T-helper 17 cell (primary cell): ENCODE results near the gene PLEKHH2. TPM values are rescaled to one million over a fixed set of nuclear protein-coding genes. Genes with fewer than 3 reads are reported as not detected.
"Not testable (repeated sequence)": the region's sequence is repeated elsewhere in the genome, so short reads cannot be mapped to it uniquely, and the experiment has no call there.

Experiments
- ATAC-seq: fragments of 150-1000 bp; cut with Tn5 transposase; 2 replicates; pipeline ENCODE4 v1.10.0; 2021; ENCODE audit warnings: mild to moderate bottlenecking, moderate library complexity
- DNase-seq, 3 donors: peaks; one replicate each; pipeline versions ENCODE4 v3.0.0 to v3.0.0-alpha.2; 2020 to 2021
- H3K9me3 ChIP-seq: one replicate; pipeline ENCODE4 v1.7.0; 2013; ENCODE audit warnings: low read length, mild to moderate bottlenecking; ENCODE audit not compliant: control insufficient read depth, poor library complexity, severe bottlenecking
- H3K27ac Mint-ChIP-seq: one replicate; pipeline ENCODE4 v1.8.0; 2022; ENCODE audit warnings: mild to moderate bottlenecking, moderate library complexity, mixed read lengths
- H3K27me3 Mint-ChIP-seq: one replicate; pipeline ENCODE4 v1.8.0; 2022; ENCODE audit warnings: mixed read lengths
- H3K36me3 Mint-ChIP-seq: one replicate; pipeline ENCODE4 v1.8.0; 2022; ENCODE audit warnings: low read depth, mixed read lengths
- H3K4me1 Mint-ChIP-seq: one replicate; pipeline ENCODE4 v1.8.0; 2022; ENCODE audit warnings: mild to moderate bottlenecking, mixed read lengths
- H3K4me3 Mint-ChIP-seq: one replicate; pipeline ENCODE4 v1.8.0; 2022; ENCODE audit warnings: mild to moderate bottlenecking, moderate library complexity, mixed read lengths
- total RNA-seq, 4 donors: library from RNA in 2 of 4; stranded (reverse) in 2 of 4; gene quantifications; one replicate each; pipeline ENCODE4 v1.2.3 and lab custom pipeline; 2022 to 2026

PLEKHH2 gene
- total RNA-seq, 2 donors from 2014 or later, result 0.75 TPM; not detected in 1

DNA sequence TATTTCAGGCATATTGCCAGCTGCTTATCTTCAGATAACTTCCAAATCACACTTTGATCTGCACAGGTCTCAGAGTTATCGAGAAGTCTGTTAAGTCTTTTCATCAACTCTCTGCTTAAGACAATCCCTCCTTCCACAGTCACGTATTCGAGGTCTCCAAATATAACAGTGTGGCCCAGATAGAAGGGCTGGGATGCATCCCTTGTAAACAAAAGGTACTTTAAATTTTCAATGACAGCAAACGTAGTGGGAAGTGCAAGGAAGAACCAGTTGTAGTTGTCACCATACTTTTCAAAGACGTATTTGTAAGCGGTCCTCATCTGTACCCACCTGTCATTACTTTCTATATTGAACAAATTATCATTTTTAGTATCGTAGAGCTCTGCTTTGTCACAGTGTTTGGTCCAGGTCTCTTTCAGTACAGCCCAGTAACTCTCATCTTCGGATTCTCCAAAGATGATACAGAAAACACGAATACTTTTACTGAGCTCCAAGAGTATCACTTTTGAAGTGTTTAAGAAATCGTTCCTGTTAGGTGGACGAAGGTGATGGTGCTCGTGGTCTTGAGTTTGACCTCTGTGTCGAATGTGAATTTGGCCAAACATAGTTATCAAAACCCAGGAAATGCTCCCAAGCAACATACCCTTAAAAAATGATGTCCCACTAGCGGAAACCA lies 38.7 kb downstream of the PLEKHH2 start:
- peaks cover 3% of the 10 kb centered on the region for H3K36me3 Mint-ChIP-seq
- H3K9me3 ChIP-seq, result peaks cover 7% of the 10 kb centered on the region
- peak overlapping the region; percentile 66 for H3K4me3 Mint-ChIP-seq
- H3K27ac Mint-ChIP-seq, result no peak overlapping the region
- no peak for DNase-seq
- peaks cover 24% of the 10 kb centered on the region for H3K27me3 Mint-ChIP-seq
- peaks cover 3% of the 10 kb centered on the region for H3K4me1 Mint-ChIP-seq
- ATAC-seq, result no peak

DNA sequence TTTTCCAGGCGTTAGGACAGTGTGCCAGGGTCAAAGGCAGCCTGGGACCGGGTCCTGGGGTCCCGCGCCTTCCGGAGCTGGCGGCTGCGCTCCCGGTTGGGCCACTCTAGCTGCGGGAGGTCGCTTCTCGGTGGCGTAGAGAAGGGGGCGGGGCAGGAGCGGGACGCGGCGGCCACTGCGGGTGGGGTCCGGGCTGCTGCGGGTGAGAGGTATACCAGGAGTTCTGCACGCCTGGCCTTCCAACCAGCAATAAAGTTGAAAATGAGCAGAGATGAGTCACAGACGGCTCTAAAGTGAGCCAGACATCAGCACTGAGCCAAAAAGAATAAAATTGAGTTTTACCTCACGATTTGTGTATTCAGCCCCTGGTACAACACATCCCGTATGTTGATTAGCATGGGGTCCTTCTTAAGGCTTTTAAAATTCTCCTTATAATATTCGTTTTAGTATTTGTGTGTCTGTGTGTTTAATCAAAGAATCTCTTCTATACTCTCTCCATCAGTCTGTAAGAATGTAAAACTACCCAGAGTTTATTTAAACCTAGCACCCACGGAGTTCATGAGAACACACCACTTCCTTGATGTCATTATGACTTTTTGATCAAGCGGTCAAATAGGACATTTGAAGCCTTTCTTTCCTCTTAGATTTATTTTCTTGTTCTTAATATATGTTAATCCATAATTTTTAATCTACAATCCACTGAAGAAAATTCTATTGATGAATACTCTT lies 39.4 kb downstream of the PLEKHH2 start, which contains the start of gene C1GALT1C1L:
Gene C1GALT1C1L, minus strand, starts transcription at position 108 of the 729 bp plus-strand sequence. Its CDS starts 107 bp downstream, at position 1.
- ATAC-seq (peak; percentile 42), DNase-seq (no peak)
- peaks cover 7% of the 10 kb centered on the region for H3K9me3 ChIP-seq
- Mint-ChIP-seq H3K27ac (no peak within 1 kb of the TSS), H3K36me3 (peaks cover 3% of the 10 kb centered on the region), H3K4me1 (peaks cover 3% of the 10 kb centered on the region), H3K4me3 (peak within 1 kb of the TSS; percentile 66), H3K27me3 (peaks cover 27% of the 10 kb centered on the region)

DNA sequence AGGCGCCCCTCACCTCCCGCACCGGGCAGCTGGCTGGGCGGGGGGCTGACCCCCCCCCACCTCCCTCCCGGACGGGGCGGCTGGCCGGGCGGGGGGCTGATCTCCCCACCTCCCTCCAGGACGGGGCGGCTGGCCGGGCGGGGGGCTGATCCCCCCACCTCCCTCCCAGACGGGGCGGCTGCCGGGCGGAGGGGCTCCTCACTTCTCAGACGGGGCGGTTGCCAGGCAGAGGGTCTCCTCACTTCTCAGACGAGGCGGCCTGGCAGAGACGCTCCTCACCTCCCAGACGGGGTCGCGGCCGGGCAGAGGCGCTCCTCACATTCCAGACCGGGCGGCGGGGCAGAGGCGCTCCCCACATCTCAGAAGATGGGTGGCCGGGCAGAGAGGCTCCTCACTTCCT lies 40.7 kb downstream of the PLEKHH2 start:
- not testable (repeated sequence) for ATAC-seq, DNase-seq, H3K4me3 Mint-ChIP-seq, H3K4me1 Mint-ChIP-seq, H3K9me3 ChIP-seq, H3K27ac Mint-ChIP-seq, H3K36me3 Mint-ChIP-seq
- peaks cover 33% of the 10 kb centered on the region for H3K27me3 Mint-ChIP-seq

DNA sequence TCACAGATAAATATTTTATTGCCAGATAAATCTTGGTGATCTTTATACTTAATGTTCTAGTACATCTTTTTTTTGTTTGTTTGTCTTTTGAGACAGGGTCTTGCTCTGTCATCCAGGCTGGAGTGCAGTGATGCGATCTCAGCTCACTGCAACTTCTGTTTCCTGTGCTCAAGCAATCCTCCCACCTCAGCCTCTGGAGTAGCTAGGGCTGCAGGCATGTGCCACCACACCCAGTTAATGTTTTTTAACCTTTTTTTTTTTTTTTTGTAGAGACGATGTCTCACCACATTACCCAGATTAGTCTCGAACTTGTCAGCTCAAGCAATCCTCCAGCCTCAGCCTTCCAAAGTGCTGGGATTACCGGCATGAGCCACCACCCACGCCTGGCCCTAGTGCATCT lies 48.3 kb downstream of the PLEKHH2 start:
- H3K4me3 Mint-ChIP-seq, result no peak overlapping the region
- DNase-seq, result no peak
- H3K27ac Mint-ChIP-seq, result no peak overlapping the region
- H3K9me3 ChIP-seq, result no peaks in the 10 kb centered on the region
- peaks cover 34% of the 10 kb centered on the region for H3K27me3 Mint-ChIP-seq
- no peaks in the 10 kb centered on the region for H3K4me1 Mint-ChIP-seq
- H3K36me3 Mint-ChIP-seq, result no peaks in the 10 kb centered on the region
- no peak for ATAC-seq

DNA sequence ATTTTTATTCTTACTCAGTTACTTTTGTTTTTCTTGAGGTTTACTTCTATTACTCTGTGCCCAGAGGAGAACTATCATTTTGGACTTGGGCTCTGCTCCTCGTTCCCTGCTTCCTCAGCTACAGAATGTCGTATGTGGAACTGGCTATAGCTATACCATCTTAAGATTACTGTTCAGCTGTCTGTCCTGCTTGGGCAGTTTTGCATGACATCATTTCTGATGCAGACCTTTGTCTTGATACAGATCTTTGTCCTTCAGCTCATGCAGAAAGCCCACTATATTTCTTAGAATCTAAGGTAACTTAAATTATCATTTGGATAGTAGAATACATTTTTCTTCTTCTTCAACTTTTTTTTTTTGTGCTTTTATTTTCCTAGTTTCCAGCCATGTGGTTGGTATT lies 52.9 kb downstream of the PLEKHH2 start:
- Mint-ChIP-seq H3K36me3 (no peaks in the 10 kb centered on the region), H3K27ac (no peak overlapping the region), H3K4me3 (no peak overlapping the region), H3K27me3 (peaks cover 34% of the 10 kb centered on the region), H3K4me1 (peaks cover 3% of the 10 kb centered on the region)
- DNase-seq, result no peak
- H3K9me3 ChIP-seq, result no peaks in the 10 kb centered on the region
- ATAC-seq, result no peak

DNA sequence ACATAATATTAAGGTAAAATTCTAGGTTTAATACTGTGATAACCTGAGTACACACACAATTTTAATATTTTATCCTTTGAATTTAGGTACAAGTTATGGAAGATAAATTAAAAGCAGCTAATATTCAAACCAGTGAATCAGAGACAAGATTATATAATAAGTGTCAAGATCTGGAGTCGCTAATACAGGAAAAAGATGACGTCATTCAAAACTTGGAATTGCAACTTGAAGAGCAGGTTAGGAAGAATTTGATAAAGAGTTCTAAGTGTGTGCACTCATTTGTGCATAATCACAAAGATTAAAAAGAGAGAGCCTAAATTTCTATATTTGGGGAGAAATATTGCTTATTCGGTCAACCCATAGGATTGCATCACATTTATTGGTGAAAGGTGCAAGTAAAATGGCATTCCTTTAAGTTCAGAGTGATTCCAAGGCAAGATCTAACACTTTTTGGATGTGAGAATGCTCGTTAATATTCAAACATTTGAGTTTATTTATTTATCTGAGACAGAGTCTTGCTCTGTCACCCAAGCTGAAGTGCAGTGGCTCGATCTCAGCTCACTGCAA lies 55.5 kb downstream of the PLEKHH2 start:
- no peaks in the 10 kb centered on the region for H3K36me3 Mint-ChIP-seq
- H3K4me3 Mint-ChIP-seq, result no peak overlapping the region
- H3K27me3 Mint-ChIP-seq, result peaks cover 34% of the 10 kb centered on the region
- H3K9me3 ChIP-seq, result no peaks in the 10 kb centered on the region
- DNase-seq (no peak), ATAC-seq (no peak)
- no peak overlapping the region for H3K27ac Mint-ChIP-seq
- peaks cover 3% of the 10 kb centered on the region for H3K4me1 Mint-ChIP-seq

DNA sequence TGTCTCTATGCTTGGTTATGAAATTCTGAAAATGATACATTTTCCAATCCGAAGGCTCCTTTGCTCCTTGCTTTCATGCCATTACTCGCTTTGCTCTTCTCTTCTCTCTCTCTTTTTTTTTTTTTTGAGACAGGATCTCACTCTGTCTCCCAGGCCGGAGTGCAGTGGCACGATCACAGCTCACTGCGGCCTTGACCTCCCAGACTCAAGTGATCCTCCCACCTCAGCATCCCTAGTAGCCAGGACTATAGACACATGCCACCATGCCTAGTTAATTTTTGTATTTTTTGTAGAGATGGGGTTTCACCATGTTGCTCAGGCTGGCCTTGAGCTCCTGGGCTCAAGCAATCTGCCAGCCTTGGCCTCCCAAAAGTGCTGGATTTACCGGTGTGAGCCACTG lies 61.1 kb downstream of the PLEKHH2 start:
- H3K9me3 ChIP-seq, H3K36me3 Mint-ChIP-seq, ATAC-seq, H3K4me3 Mint-ChIP-seq, H3K4me1 Mint-ChIP-seq, DNase-seq: not testable (repeated sequence)
- Mint-ChIP-seq H3K27ac (peak overlapping the region; percentile 59), H3K27me3 (peaks cover 30% of the 10 kb centered on the region)

DNA sequence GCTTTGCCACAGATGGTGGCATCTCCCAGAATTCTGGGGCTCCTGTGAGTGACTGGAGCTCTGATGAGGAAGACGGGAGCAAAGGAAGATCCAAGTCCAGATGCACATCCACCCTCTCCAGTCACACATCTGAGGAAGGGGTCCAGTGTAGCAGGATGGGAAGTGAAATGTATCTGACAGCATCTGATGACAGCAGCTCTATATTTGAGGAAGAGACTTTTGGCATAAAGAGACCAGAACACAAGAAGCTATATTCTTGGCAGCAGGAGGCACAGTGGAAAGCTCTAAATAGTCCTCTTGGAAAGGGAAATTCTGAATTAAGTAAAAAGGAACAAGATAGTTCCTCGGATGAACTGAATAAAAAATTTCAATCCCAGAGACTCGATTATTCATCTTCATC lies 62.7 kb downstream of the PLEKHH2 start:
- Mint-ChIP-seq H3K4me3 (no peak overlapping the region), H3K27me3 (peaks cover 34% of the 10 kb centered on the region), H3K27ac (no peak overlapping the region), H3K4me1 (peaks cover 2% of the 10 kb centered on the region), H3K36me3 (peaks cover 2% of the 10 kb centered on the region)
- ATAC-seq, result no peak
- no peak for DNase-seq
- H3K9me3 ChIP-seq, result no peaks in the 10 kb centered on the region

DNA sequence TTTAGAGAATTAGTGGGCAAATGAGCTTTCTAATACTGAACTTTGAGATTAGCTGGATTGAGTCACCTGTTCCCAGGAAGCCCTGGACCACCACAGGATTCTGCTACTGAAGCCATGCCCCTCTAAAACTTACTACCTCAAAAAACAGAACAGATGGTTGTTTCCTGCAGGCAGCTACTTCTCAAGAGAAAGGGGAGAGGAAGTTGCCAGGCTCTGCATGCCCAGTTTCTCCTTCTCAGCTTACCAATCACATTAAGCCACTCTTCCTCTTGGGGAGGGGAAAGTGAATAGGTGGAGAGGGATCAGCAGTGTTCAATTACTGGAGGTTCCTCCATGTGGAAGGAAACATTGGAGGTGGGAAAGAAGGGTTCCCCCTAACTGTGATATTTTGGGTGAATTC lies 64.1 kb downstream of the PLEKHH2 start:
- H3K36me3 Mint-ChIP-seq, result peaks cover 2% of the 10 kb centered on the region
- H3K27me3 Mint-ChIP-seq, result peaks cover 34% of the 10 kb centered on the region

DNA sequence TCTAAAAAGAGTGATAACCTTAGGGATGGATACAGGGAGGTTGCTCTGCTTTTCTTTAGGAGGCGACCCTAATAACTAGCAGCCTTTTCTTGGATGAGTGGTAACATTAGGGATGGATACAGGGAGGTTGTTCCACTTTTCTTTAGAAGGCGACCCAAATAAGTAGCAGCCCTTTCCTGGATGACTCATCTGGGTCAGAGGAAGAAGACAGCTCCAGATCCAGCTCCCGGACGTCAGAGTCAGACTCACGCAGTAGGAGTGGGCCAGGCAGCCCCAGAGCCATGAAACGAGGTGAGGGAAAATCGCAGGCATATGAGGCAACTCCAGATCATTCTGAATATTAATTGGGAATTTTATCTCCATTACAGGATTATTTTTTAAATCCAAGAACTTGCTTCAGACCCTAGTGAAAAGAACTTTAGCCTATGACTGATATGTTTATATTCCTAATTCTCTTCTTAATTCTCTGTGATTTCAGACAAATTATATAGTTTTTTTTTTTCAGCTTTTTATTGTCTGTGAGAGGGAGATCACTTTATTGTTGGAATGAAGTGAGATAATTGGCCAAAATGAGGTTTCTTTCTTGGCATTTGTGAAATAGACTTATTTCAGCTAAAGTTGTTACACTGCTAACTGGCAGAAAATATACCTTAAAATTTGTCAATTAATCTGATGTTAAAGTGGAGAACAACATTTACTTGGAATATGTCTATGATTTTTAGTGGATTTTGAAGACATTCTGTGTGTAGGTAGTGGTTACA lies 70.4 kb downstream of the PLEKHH2 start:
- Mint-ChIP-seq H3K4me1 (peaks cover 3% of the 10 kb centered on the region), H3K27me3 (peaks cover 25% of the 10 kb centered on the region), H3K36me3 (peaks cover 4% of the 10 kb centered on the region), H3K27ac (no peak overlapping the region), H3K4me3 (no peak overlapping the region)
- ATAC-seq, result no peak
- no peaks in the 10 kb centered on the region for H3K9me3 ChIP-seq
- no peak for DNase-seq

More for the DNA sequence above, 64.1 kb downstream of the PLEKHH2 start:
- Mint-ChIP-seq H3K4me3 (no peak overlapping the region), H3K4me1 (peaks cover 2% of the 10 kb centered on the region), H3K27ac (no peak overlapping the region)
- H3K9me3 ChIP-seq, result no peaks in the 10 kb centered on the region
- no peak for DNase-seq
- ATAC-seq, result no peak

DNA sequence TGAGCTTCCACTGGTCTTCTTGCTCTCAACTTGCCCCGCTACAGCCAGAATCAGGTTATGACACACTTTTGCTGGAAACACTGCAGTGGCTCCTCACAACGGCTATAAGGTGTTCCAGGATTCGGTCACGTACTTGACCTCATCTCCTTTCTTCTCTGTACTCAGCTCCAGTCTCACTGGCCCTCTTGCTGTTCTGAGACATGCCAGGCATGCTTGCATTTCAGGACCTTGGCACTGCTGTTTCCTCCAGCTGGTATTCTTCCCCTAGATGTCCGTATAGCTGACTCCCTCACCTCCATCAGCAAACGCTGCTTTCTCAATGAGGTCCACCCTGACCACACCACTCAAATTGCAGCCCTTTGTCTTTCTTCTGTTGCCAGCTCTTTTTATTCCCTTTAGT lies 71.1 kb downstream of the PLEKHH2 start:
- Mint-ChIP-seq H3K36me3 (peaks cover 2% of the 10 kb centered on the region), H3K27ac (no peak overlapping the region), H3K27me3 (peaks cover 19% of the 10 kb centered on the region), H3K4me3 (no peak overlapping the region), H3K4me1 (peaks cover 3% of the 10 kb centered on the region)
- no peak for DNase-seq
- no peak for ATAC-seq
- H3K9me3 ChIP-seq, result no peaks in the 10 kb centered on the region

DNA sequence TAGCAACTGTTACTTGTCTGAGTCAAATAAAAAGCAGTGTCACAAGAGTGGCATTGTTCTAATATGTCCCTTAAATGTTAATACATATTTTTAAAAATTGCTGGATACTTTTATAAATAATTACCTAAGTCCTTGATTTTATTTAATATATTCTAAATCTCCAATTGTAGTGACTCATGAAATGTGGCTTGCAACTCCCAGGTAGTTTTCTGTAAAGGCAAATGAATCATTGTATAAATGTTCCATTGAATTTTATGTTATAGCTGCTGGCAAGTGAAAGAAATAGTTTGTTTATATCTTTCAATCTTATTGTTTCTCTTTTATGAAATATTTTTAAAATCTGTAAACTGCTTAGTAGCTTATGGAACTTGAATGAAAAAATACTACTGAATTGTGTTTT lies 71.8 kb downstream of the PLEKHH2 start:
- H3K4me3 Mint-ChIP-seq, result no peak overlapping the region
- H3K4me1 Mint-ChIP-seq, result peaks cover 3% of the 10 kb centered on the region
- peaks cover 2% of the 10 kb centered on the region for H3K36me3 Mint-ChIP-seq
- no peaks in the 10 kb centered on the region for H3K9me3 ChIP-seq
- H3K27ac Mint-ChIP-seq, result no peak overlapping the region
- H3K27me3 Mint-ChIP-seq, result peaks cover 16% of the 10 kb centered on the region
- no peak for ATAC-seq
- no peak for DNase-seq

DNA sequence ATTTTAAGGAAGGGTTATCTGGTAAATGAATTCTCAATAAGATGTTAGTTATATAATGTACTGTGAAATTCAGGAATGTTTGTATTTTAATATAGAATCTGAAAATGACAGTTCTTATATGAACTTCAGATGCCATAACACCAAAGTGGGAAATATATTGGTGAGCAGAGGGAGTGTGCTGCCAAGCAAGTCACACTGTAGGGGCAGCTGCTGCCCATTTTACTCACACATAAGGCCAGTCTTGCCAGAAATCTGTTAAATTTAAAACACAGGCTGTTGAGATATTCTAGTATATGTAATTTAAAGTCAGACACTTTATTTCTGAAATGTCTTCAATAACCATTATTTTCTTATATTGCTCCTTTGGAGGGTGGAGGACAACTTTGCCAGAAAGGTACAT lies 73.8 kb downstream of the PLEKHH2 start:
- no peaks in the 10 kb centered on the region for H3K9me3 ChIP-seq
- Mint-ChIP-seq H3K4me3 (no peak overlapping the region), H3K4me1 (peaks cover 3% of the 10 kb centered on the region), H3K27ac (no peak overlapping the region), H3K27me3 (peaks cover 16% of the 10 kb centered on the region), H3K36me3 (peaks cover 2% of the 10 kb centered on the region)
- no peak for ATAC-seq
- no peak for DNase-seq
